ENCODE results near the gene CD7. TPM values are rescaled to one million over a fixed set of nuclear protein-coding genes. Genes with fewer than 3 reads are reported as not detected.

CD7 gene
- total RNA-seq, 4 donors from 2014 or later: 3.0 to 4.4 (median 4.1) TPM

DNA sequence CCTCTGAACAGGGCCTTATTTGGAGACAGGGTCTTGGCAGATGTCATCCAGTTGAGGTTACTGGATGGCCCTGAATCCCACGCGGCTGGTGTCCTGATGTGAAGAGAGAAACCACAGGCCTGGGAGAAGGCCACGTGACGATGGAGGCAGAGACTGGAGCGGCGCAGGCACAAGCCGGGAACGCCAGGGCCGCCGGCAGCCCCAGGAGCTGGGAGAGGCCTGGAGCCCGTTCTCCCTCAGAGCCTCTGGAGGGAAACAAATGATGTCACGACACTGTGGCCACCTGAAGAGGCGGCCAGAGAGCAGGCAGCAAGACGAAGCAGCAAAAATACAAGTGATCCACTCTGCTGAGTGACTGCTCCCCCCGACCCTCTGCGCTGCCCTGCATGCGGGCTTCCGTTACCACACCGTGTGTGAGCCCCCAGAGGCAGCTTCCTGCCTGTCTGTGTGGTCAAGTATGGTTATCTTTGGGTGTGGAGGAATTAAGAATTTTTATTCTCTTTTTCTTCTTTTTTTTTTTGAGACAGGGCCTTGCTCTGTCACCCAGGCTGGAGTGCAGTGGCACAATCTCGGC lies 11.6 kb downstream of the CD7 start:
- Histone ChIP-seq H3K36me3 (no peaks in the 10 kb centered on the region), H3K4me3 (no peak overlapping the region), H3K9me3 (no peaks in the 10 kb centered on the region), H3K27ac (peak overlapping the region in 1 of 4 donors; percentile 9), H3K4me1 (peaks cover 13 to 24% (median 21%) of the 10 kb centered on the region in 3 donors), H3K27me3 (peaks cover 0 to 61% (median 0%) of the 10 kb centered on the region in 4 donors)
- 82 to 85% methylated on average over 12 to 14 of the region's 20 CpGs for WGBS, 2 donors
- intact Hi-C loops (cut with DNase I): no loop called here
- DNase-seq: no peak
- TF ChIP-seq, protein P1, sequence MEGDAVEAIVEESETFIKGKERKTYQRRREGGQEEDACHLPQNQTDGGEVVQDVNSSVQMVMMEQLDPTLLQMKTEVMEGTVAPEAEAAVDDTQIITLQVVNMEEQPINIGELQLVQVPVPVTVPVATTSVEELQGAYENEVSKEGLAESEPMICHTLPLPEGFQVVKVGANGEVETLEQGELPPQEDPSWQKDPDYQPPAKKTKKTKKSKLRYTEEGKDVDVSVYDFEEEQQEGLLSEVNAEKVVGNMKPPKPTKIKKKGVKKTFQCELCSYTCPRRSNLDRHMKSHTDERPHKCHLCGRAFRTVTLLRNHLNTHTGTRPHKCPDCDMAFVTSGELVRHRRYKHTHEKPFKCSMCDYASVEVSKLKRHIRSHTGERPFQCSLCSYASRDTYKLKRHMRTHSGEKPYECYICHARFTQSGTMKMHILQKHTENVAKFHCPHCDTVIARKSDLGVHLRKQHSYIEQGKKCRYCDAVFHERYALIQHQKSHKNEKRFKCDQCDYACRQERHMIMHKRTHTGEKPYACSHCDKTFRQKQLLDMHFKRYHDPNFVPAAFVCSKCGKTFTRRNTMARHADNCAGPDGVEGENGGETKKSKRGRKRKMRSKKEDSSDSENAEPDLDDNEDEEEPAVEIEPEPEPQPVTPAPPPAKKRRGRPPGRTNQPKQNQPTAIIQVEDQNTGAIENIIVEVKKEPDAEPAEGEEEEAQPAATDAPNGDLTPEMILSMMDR (IDR thresholded peaks at IDR 0.05): no peak
- TF ChIP-seq POLR2A (IDR thresholded peaks at IDR 0.05): no peak

DNA sequence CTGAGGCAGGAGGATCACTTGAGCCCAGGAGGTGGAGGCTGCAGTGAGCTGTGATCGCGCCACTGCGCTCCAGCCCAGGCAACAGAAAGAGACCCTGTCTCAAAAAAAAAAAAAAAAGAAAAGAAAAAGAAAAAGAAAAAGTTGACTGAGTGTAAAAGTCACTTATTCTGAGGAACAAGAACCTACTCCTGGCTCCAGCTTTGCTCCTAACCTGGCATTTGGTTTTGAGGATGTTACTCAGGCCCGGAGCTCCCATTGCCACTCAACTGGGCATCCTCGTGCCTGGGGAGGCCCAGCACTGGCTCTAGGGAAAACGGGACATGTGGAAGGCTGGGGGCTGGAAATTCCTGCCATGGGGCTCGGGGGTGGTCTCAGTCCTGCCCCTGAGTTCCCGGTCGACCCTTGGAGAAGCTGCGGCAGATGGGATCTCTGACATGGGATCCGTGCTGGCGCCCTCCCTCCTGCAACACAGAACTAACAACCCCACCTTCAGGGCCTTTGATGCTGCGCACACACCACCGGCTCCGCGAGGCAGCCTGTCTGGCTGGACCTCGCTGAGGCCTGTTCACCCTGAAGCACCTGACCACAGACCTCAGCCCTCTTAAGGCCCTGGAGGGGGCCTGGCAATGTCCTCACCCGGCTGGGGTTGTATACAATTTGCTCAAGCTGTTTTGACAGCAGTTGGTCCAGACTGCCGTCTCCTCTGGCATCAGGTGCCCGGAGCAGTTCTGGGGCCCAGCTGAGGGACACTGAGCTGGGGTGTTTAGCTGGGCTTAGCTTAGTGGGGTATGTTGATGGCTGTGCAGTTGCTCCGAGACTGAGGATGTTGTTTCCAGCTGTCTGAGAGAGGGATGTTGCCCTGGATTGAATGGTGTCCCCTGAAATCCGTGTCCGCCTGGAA lies 12.3 kb downstream of the CD7 start:
- no peak for TF ChIP-seq POLR2A (IDR thresholded peaks at IDR 0.05)
- TF ChIP-seq, protein P1 (IDR thresholded peaks at IDR 0.05): no peak
- no peak for DNase-seq
- Histone ChIP-seq H3K9me3 (no peaks in the 10 kb centered on the region), H3K27ac (peak overlapping the region in 1 of 4 donors; percentile 9), H3K4me3 (no peak overlapping the region), H3K36me3 (no peaks in the 10 kb centered on the region), H3K27me3 (peaks cover 0 to 54% (median 0%) of the 10 kb centered on the region in 4 donors), H3K4me1 (peaks cover 15 to 31% (median 28%) of the 10 kb centered on the region in 3 donors)
- WGBS, 2 donors: 83 to 95% methylated on average over 7 to 8 of the region's 23 CpGs
- intact Hi-C loops (cut with DNase I): no loop called here

DNA sequence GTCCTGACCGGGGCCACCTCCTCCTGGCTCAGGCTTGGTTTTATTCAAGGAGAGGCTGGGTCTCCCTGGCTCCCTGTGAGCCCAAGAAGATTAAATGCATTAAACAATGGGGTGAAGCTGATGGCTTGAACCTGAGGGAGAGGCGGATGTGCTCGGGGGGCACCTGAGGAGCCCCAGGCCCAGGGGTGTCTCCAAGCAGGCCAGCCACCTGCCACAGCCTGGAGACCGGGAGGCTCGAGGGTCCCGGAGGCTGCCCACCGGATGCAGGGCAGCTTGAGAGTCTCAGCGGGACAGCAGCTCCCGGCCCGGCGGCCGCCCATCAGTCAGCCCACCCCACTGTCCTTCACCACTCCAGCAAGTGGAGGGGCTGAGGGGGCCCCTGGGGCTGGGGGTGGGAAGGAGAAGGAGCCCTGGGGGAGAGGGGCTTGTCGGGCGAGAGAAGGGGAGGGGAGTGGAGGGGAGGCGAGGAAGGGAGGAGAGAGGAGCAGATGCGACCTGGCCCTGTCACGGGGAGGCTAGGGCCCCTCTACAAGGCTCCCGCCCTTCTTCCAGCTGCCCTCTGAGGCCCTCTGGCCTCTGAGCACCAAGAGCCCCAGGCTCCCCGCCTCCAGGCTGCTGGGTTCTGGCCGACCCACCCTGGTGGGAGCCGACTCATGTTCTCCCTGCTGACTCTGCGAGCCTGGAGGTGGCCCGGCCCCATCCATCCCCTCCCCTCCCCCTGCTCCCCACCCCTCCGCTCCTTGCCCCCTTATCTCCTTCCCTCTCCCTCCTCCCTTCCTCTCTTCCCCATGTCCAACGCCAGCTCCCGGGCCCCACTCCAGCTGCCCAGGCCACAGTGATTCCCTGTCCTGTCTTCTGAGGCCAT lies 13.2 kb downstream of the CD7 start:
- DNase-seq: no peak
- no peak overlapping the region for H3K27ac ChIP-seq
- H3K36me3 ChIP-seq: no peaks in the 10 kb centered on the region
- TF ChIP-seq, protein P1 (IDR thresholded peaks at IDR 0.05): no peak
- TF ChIP-seq POLR2A (IDR thresholded peaks at IDR 0.05): no peak
- H3K4me3 ChIP-seq: no peak overlapping the region
- peaks cover 15 to 38% (median 28%) of the 10 kb centered on the region in 3 donors for H3K4me1 ChIP-seq
- 70 to 80% methylated on average over 5 to 14 of the region's 26 CpGs for WGBS, 2 donors
- H3K27me3 ChIP-seq: peaks cover 0 to 45% (median 0%) of the 10 kb centered on the region in 4 donors
- intact Hi-C loops (cut with DNase I): no loop called here
- H3K9me3 ChIP-seq: no peaks in the 10 kb centered on the region

DNA sequence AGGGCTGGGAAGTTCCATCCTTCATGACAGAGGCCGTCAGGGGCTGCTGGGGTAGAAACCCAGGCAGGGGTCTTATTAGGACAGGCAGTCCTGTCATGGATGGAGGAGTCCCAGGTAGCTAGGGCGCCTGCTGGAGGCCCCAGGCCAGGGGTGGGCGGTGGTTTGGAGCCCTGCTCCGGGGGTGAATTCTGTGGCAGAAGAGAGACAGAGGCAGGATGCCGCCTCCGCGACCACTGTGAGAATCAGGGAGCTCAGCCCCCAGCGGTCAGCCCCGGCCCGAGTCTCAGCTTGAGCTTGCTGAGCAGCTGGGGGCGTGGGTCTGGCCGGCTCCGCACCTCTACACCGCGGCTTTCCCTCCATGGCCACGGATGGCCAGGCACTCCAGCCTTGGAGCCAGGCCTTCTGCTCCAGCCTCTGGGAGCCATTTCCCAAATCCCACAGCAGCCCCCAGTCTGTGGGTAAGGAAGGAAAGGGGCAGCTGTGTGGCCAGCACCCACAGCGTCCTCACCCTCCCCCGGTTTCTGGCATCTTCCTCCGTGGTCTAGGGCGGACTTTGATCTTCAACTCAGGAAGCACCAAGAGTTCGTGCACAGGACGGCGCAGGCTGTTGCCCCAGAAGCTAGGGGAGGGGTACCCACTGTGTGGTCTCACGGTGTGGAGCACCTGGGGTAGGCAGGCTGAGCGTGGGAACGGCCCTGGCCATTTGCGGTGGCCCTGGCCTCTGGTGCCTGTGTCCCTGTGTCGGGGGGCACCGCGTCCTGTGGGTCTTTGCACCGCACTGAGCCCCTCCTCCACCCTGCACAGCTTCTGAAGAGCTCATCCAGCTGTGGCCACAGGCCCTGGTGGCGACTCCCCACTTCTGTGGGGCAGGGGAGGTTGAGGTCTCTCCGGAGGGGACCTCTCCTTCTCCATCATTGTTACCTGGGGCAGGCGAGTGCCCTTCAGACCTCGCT lies 14.1 kb downstream of the CD7 start:
- Histone ChIP-seq H3K4me1 (peaks cover 23 to 47% (median 33%) of the 10 kb centered on the region in 3 donors), H3K27ac (peak overlapping the region in 2 of 4 donors; percentile 6 to 30), H3K9me3 (no peaks in the 10 kb centered on the region), H3K36me3 (no peaks in the 10 kb centered on the region), H3K4me3 (peak overlapping the region in 1 of 4 donors; percentile 26), H3K27me3 (peaks cover 0 to 35% (median 0%) of the 10 kb centered on the region in 4 donors)
- intact Hi-C loops (cut with DNase I): no loop called here
- no peak for DNase-seq
- WGBS, 2 donors: 92% methylated on average over 7 of the region's 35 CpGs; no CpG with 5 or more reads in 1 of the 2 donors
- TF ChIP-seq, protein P1 (IDR thresholded peaks at IDR 0.05): no peak
- no peak for TF ChIP-seq POLR2A (IDR thresholded peaks at IDR 0.05)

Measured in esophagus squamous epithelium (tissue), 5 donors.